GM21390 (cell line): ENCODE data around the gene TRABD2B.

Experiments
- ATAC-seq: cut with Tn5 transposase; IDR thresholded peaks from one replicate; pipeline ENCODE4 v1.9.1; 2021; ENCODE audit not compliant: unreplicated experiment

The TRABD2B gene

GRCh38 chr1:47886141-47886540 lies 111.0 kb downstream of the TRABD2B start:
- no peak for ATAC-seq

GRCh38 chr1:47885062-47885830 lies 111.9 kb downstream of the TRABD2B start:
- no peak for ATAC-seq

GRCh38 chr1:47883963-47884362 lies 113.2 kb downstream of the TRABD2B start:
- no peak for ATAC-seq

GRCh38 chr1:47881505-47882442 lies 115.4 kb downstream of the TRABD2B start:
- no peak for ATAC-seq

GRCh38 chr1:47876587-47876963 lies 120.6 kb downstream of the TRABD2B start:
- no peak for ATAC-seq

GRCh38 chr1:47875831-47876586 lies 121.2 kb downstream of the TRABD2B start:
- ATAC-seq, result no peak

GRCh38 chr1:47875036-47875435 lies 122.1 kb downstream of the TRABD2B start:
- no peak for ATAC-seq

- ATAC-seq, result no peak
Measured at GRCh38 chr1:47873337-47873736, 123.8 kb downstream of the TRABD2B start.

- ATAC-seq, result no peak
Measured at GRCh38 chr1:47872886-47873285, 124.3 kb downstream of the TRABD2B start.

- no peak for ATAC-seq
Measured at GRCh38 chr1:47871799-47872353, 125.3 kb downstream of the TRABD2B start.

GRCh38 chr1:47870946-47871676 lies 126.1 kb downstream of the TRABD2B start:
- ATAC-seq, result no peak

- ATAC-seq, result no peak
Measured at GRCh38 chr1:47870480-47870879, 126.7 kb downstream of the TRABD2B start.

GRCh38 chr1:47868348-47868676 lies 128.9 kb downstream of the TRABD2B start:
- ATAC-seq, result no peak

GRCh38 chr1:47867438-47868347 lies 129.5 kb downstream of the TRABD2B start:
- no peak for ATAC-seq

GRCh38 chr1:47866601-47867437 lies 130.4 kb downstream of the TRABD2B start:
- ATAC-seq, result no peak

GRCh38 chr1:47865881-47866535 lies 131.2 kb downstream of the TRABD2B start:
- no peak for ATAC-seq

GRCh38 chr1:47859092-47859743 lies 138.0 kb downstream of the TRABD2B start:
- ATAC-seq, result no peak
